PC-9 (cell line): ENCODE results near the gene LHFPL2. TPM values are rescaled to one million over a fixed set of nuclear protein-coding genes. Genes with fewer than 3 reads are reported as not detected.

Experiments used
- BruUV-seq: library from RNA; stranded (reverse); fragments of 400-500 nt; replicated peaks from 2 replicates; lab custom pipeline; 2021; lab: Mats Ljungman, UMichigan
- CTCF ChIA-PET: fragments of 300-600 bp; sonication (Branson Sonifier 250); formaldehyde crosslinking; loops from one replicate; lab custom pipeline; 2022; ENCODE audit warnings: antibody characterized with exemption; lab: Charles Lee
- POLR2A ChIA-PET: fragments of 300-600 bp; sonication (Branson Sonifier 250); formaldehyde crosslinking; loops from one replicate; lab custom pipeline; 2022; ENCODE audit warnings: antibody characterized with exemption; ENCODE audit not compliant: unreplicated experiment; lab: Charles Lee
- DNase-seq, 2 experiments: peaks; one replicate each; pipeline versions ENCODE4 v3.0.0 to v3.0.0-alpha.2; 2015 to 2022; ENCODE audit warnings: mixed read lengths in 1 of 2
- H2AFZ ChIP-seq: fragments of 200-600 bp; sonication (generic); 2 replicates; pipeline ENCODE4 v1.8.1; 2017; ENCODE audit warnings: antibody characterized with exemption
- H3F3A ChIP-seq: fragments of 200-600 bp; sonication (generic); 2 replicates; pipeline ENCODE4 v1.8.1; 2017; ENCODE audit warnings: antibody characterized with exemption, mild to moderate bottlenecking, low read depth; ENCODE audit not compliant: insufficient read depth
- H3K27ac ChIP-seq: fragments of 200-600 bp; sonication (generic); 2 replicates; pipeline ENCODE4 v1.6.1; 2016; ENCODE audit warnings: mixed run types
- H3K27me3 ChIP-seq: fragments of 200-600 bp; sonication (generic); 2 replicates; pipeline ENCODE4 v1.6.1; 2016; ENCODE audit warnings: low read depth, mixed run types; ENCODE audit not compliant: insufficient read depth
- H3K36me3 ChIP-seq: fragments of 200-600 bp; sonication (generic); 2 replicates; pipeline ENCODE4 v1.6.1; 2016; ENCODE audit warnings: low read depth, mixed run types
- H3K4me1 ChIP-seq: fragments of 200-600 bp; sonication (generic); replicated peaks from 2 replicates; pipeline ENCODE4 v1.6.1; 2016; ENCODE audit warnings: mixed run types; ENCODE audit not compliant: insufficient read depth
- H3K4me2 ChIP-seq: fragments of 200-600 bp; sonication (generic); 2 replicates; pipeline ENCODE4 v1.6.1; 2017; ENCODE audit warnings: mixed run types
- H3K4me3 ChIP-seq: fragments of 200-600 bp; sonication (generic); 2 replicates; pipeline ENCODE4 v1.6.1; 2016; ENCODE audit warnings: mixed run types
- H3K79me2 ChIP-seq: fragments of 200-600 bp; sonication (generic); 2 replicates; pipeline ENCODE4 v1.6.1; 2017; ENCODE audit warnings: low read depth, mixed run types
- H3K9me2 ChIP-seq: fragments of 200-600 bp; sonication (generic); 2 replicates; pipeline ENCODE4 v1.8.1; 2017; ENCODE audit warnings: mild to moderate bottlenecking; ENCODE audit not compliant: insufficient read depth
- H3K9me3 ChIP-seq: fragments of 200-600 bp; sonication (generic); 2 replicates; pipeline ENCODE4 v1.8.1; 2016; ENCODE audit warnings: low read depth; ENCODE audit not compliant: insufficient read depth
- H4K20me1 ChIP-seq: fragments of 200-600 bp; sonication (generic); 2 replicates; pipeline ENCODE4 v1.8.1; 2017; ENCODE audit not compliant: insufficient read depth
- CTCF ChIP-seq: fragments of 200-600 bp; sonication (generic); conservative IDR thresholded peaks from 2 replicates; pipeline ENCODE4 v1.6.1; 2017; ENCODE audit warnings: mixed run types, antibody characterized with exemption, mild to moderate bottlenecking, moderate library complexity
- EZH2 ChIP-seq: fragments of 200-600 bp; sonication (generic); IDR thresholded peaks from 2 replicates; pipeline ENCODE4 v1.8.0; 2017; ENCODE audit warnings: antibody characterized with exemption, low read depth
- intact Hi-C: fragments of 100-400 bp; cut with micrococcal nuclease; formaldehyde crosslinking; loops from one replicate; pipeline ENCODE4 v1.10.0; 2022; ENCODE audit not compliant: unreplicated experiment
- total RNA-seq: library from RNA; stranded (reverse); gene quantifications from 2 replicates; pipeline ENCODE4 v1.2.3, GENCODE V29; 2021

Gene LHFPL2
- total RNA-seq, 1 experiment from 2014 or later, result 10.1 TPM

GRCh38 chr5:78644741-78645300 lies 3.8 kb downstream of the LHFPL2 start:
- peaks cover 11% of the 10 kb centered on the region for H3K36me3 ChIP-seq
- H3F3A ChIP-seq, result peaks cover 6% of the 10 kb centered on the region; the same call in 1 of the 2 replicates
- H3K79me2 ChIP-seq, result peaks cover 78% of the 10 kb centered on the region
- ChIA-PET CTCF (interaction anchor here (0.6 kb wide), 1 partner anchor 276 kb away, joined by 3 read pairs; no protein-coding TSS in a partner anchor), POLR2A (interaction anchor here (0.6 kb wide), 1 partner anchor 58 kb away, joined by 4 read pairs; no protein-coding TSS in a partner anchor)
- peaks cover 26% of the 10 kb centered on the region for H3K4me1 ChIP-seq
- intact Hi-C loops, result loop anchor here (5.0 to 10.0 kb wide), 2 partner anchors 138 to 340 kb away; partner anchors contain the start of gene ARSB
- H3K4me2 ChIP-seq, result no peak overlapping the region
- H3K27ac ChIP-seq, result no peak overlapping the region
- TF ChIP-seq CTCF (no peak), EZH2 (no peak)
- no peaks in the 10 kb centered on the region for H4K20me1 ChIP-seq
- DNase-seq, result no peak
- H3K9me3 ChIP-seq, result no peaks in the 10 kb centered on the region
- H3K27me3 ChIP-seq, result no peaks in the 10 kb centered on the region
- H3K4me3 ChIP-seq, result no peak overlapping the region
- BruUV-seq, result no TSS peak
- no peak overlapping the region for H2AFZ ChIP-seq
- no peaks in the 10 kb centered on the region for H3K9me2 ChIP-seq

- H3K9me2 ChIP-seq, result no peaks in the 10 kb centered on the region
- TF ChIP-seq EZH2 (no peak), CTCF (no peak)
- no TSS peak for BruUV-seq
- H3K4me2 ChIP-seq, result no peak overlapping the region
- POLR2A ChIA-PET, result no interaction called here
- H4K20me1 ChIP-seq, result no peaks in the 10 kb centered on the region
- intact Hi-C loops, result loop anchor here (10.0 kb wide), 1 partner anchor 341 kb away; the partner anchor contains the start of gene ARSB
- peaks cover 85% of the 10 kb centered on the region for H3K79me2 ChIP-seq
- H2AFZ ChIP-seq, result no peak overlapping the region
- no peak overlapping the region for H3K27ac ChIP-seq
- CTCF ChIA-PET, result no interaction called here
- H3K4me1 ChIP-seq, result peaks cover 33% of the 10 kb centered on the region
- no peaks in the 10 kb centered on the region for H3K9me3 ChIP-seq
- no peak overlapping the region for H3K4me3 ChIP-seq
- no peaks in the 10 kb centered on the region for H3K27me3 ChIP-seq
- H3F3A ChIP-seq, result peaks cover under 1% of the 10 kb centered on the region; the same call in 1 of the 2 replicates
- DNase-seq, result no peak
- H3K36me3 ChIP-seq, result peaks cover 11% of the 10 kb centered on the region
Observed at GRCh38 chr5:78644129-78644528, 4.4 kb downstream of the LHFPL2 start.

- DNase-seq, result no peak
- no peaks in the 10 kb centered on the region for H3K9me2 ChIP-seq
- H3K79me2 ChIP-seq, result peaks cover 86% of the 10 kb centered on the region
- H3K9me3 ChIP-seq, result no peaks in the 10 kb centered on the region
- no peak for TF ChIP-seq CTCF
- no peak for TF ChIP-seq EZH2
- peaks cover 3% of the 10 kb centered on the region; the same call in 1 of the 2 replicates for H3F3A ChIP-seq
- no peak overlapping the region for H3K4me2 ChIP-seq
- POLR2A ChIA-PET, result no interaction called here
- CTCF ChIA-PET, result no interaction called here
- no TSS peak for BruUV-seq
- H3K36me3 ChIP-seq, result peaks cover 11% of the 10 kb centered on the region
- no peak overlapping the region for H2AFZ ChIP-seq
- H3K27me3 ChIP-seq, result no peaks in the 10 kb centered on the region
- no peak overlapping the region for H3K4me3 ChIP-seq
- intact Hi-C loops, result loop anchor here (10.0 kb wide), 1 partner anchor 342 kb away; the partner anchor contains the start of gene ARSB
- H3K27ac ChIP-seq, result no peak overlapping the region
- no peaks in the 10 kb centered on the region for H4K20me1 ChIP-seq
- peaks cover 46% of the 10 kb centered on the region for H3K4me1 ChIP-seq
Observed at GRCh38 chr5:78642701-78643100, 5.9 kb downstream of the LHFPL2 start.
